Sigmoid colon (tissue), 4 donors: ENCODE measurements around the gene TLNRD1.

Experiments
- EP300 ChIP-seq, 4 donors: sonication (generic); formaldehyde crosslinking; IDR thresholded peaks; one replicate each; pipeline ENCODE4 v1.6.1; 2017; ENCODE audit warnings: antibody characterized with exemption in 4 of 4
- TF ChIP-seq, protein P1 (sequence below), 4 experiments: fragments of 450-650 bp in 3 of 4; fragments of 200-600 bp in 1 of 4; IDR thresholded peaks; one replicate each; pipeline ENCODE4 v1.5.1; 2016 to 2019; ENCODE audit warnings: antibody characterized with exemption in 4 of 4, mild to moderate bottlenecking in 3 of 4, moderate library complexity in 2 of 4

DNA sequence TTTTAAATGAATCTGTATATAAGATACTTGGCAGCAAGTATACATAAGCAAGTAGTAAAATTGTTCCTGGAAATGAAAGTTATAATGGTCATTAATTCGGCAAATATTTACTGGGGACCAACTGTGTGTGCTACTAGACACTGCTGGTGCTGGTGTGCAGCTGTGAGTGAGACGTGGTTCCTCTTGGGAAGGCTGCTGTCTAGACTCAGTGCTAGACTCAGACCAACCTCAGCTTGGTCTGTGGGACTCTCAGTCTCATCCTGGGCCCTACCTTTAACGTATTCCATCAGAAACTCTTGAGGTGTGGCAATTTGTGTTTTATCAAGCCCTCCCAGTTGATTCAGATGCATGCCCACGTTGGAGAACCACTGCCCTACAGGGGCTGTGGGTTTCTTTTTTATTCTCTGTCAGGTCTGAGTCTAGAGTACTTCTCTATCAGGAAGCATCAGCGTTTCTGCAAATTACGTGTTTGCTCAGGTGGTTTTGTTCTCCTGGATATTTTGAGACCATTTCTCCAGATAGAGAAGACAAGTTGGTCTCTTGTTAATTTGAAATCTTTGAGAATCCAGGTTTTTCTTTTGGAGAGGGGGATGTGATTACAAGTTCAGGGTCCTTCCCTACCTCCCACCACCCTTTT is 6.8 kb downstream of the TLNRD1 start:
- TF ChIP-seq, protein P1, sequence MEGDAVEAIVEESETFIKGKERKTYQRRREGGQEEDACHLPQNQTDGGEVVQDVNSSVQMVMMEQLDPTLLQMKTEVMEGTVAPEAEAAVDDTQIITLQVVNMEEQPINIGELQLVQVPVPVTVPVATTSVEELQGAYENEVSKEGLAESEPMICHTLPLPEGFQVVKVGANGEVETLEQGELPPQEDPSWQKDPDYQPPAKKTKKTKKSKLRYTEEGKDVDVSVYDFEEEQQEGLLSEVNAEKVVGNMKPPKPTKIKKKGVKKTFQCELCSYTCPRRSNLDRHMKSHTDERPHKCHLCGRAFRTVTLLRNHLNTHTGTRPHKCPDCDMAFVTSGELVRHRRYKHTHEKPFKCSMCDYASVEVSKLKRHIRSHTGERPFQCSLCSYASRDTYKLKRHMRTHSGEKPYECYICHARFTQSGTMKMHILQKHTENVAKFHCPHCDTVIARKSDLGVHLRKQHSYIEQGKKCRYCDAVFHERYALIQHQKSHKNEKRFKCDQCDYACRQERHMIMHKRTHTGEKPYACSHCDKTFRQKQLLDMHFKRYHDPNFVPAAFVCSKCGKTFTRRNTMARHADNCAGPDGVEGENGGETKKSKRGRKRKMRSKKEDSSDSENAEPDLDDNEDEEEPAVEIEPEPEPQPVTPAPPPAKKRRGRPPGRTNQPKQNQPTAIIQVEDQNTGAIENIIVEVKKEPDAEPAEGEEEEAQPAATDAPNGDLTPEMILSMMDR (IDR thresholded peaks at IDR 0.05): no peak
- no peak for TF ChIP-seq EP300 (IDR thresholded peaks at IDR 0.05)
